GM18502 (cell line): ENCODE measurements around the gene TATDN3.
"Not testable (repeated sequence)": the region's sequence is repeated elsewhere in the genome, so short reads cannot be mapped to it uniquely, and the experiment has no call there.

Experiments used
- ATAC-seq: cut with Tn5 transposase; IDR thresholded peaks from one replicate; pipeline ENCODE4 v1.9.1; 2021; ENCODE audit warnings: mild to moderate bottlenecking; ENCODE audit not compliant: unreplicated experiment, poor library complexity

The TATDN3 gene, protein sequence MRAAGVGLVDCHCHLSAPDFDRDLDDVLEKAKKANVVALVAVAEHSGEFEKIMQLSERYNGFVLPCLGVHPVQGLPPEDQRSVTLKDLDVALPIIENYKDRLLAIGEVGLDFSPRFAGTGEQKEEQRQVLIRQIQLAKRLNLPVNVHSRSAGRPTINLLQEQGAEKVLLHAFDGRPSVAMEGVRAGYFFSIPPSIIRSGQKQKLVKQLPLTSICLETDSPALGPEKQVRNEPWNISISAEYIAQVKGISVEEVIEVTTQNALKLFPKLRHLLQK

DNA sequence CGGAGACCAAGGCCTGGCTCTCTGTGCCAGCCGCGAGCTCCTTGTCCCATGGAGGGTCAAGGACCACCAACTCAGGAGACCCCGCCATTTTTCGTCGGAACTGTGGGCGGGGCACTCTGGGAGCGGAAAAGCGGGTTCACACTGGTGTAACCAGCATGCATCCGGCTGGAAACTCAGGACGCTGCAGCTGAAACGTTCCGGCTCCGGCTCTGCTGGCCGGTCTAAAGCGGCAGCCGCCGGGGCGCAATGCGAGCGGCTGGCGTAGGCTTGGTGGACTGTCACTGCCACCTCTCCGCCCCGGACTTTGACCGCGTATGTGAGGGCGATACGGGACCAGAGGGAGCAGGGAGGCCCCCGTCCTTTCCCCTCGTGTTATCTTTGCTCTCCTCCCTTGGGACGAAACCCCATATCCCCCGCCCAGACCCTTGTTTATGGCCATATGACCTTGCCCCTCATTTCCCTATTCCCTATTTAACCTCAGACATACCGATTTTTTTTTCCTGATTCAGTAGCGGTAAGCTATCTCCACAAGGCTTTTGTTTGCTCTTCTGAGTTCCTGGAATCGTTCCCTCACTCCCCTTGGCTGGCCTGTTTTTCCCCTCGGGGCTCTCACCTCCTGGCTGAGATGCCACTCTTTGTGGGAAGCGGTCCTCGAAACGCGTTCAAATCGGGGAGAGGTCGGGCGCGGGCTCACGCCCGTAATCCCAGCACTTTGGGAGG is at the start of gene TATDN3, which contains the start of gene NSL1:
Gene TATDN3, plus strand, starts transcription at position 219 of the 720 bp plus-strand sequence. Its CDS starts 28 bp downstream, at position 247.
Gene NSL1, minus strand, starts transcription at position 102 of the 720 bp plus-strand sequence. Its CDS starts 14 bp downstream, at position 88.
- ATAC-seq: peak; percentile 64

DNA sequence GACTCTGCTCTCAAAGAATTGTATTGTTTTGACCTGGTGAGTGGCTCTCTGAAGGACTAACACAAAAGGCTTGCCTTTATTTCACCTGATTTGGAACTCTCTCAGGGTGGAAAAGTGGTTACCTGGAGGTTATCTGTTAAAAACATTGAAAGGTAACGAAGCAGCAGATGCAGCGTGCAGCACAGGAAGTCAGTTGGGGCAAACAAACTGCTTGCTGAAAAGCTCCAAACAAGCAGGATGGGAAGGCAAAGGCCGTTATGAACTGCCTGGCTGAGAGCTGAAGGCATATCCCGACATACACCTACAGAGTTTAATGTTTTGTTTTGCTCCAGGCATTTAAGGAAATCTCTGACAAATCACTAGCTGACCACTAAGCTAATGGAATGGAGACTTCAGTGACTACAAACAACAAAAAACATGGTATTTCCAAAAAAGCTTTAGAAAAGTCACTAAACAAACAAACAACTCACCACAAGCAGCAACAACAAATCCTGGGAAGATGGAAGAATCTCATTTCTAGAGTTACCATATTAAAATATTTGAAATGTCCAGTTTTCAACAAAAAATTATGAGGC is 47.7 kb upstream of the TATDN3 start:
- no peak for ATAC-seq

DNA sequence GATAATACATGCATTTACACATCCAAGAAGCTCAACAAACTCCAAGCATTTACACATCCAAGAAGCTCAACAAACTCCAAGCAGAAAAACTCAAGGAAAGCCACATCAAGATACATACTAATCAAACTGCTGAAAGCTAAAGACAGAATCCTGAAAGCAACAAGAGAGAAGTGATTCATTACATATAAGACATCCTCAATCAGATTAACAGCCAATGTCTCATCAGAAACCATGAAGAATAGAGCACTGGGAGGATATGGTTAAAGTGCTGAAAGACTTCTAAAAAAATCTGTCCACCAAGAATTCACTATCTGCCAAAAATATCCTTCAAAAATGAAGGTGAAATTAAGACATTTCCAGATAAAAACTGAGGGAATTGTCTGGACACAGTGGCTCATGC is 46.4 kb upstream of the TATDN3 start:
- no peak for ATAC-seq

DNA sequence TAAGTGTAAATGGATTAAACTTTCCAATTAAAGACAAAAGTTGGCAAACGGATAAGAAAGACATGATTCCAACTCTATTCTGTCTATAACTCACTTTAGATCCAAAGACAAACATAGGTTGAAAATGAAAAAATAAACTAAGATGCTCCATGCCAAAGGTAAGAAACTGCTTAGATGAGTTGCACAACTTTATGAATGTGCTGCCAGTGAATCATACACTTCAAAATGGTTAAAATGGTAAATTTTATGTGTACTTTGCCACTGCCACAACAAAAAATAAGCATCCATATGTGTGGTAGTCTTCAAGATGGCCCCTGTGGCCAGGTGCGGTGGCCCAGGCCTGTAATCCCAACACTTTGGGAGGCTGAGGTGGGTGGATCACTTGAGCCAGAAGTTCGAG is 45.1 kb upstream of the TATDN3 start:
- ATAC-seq: no peak

DNA sequence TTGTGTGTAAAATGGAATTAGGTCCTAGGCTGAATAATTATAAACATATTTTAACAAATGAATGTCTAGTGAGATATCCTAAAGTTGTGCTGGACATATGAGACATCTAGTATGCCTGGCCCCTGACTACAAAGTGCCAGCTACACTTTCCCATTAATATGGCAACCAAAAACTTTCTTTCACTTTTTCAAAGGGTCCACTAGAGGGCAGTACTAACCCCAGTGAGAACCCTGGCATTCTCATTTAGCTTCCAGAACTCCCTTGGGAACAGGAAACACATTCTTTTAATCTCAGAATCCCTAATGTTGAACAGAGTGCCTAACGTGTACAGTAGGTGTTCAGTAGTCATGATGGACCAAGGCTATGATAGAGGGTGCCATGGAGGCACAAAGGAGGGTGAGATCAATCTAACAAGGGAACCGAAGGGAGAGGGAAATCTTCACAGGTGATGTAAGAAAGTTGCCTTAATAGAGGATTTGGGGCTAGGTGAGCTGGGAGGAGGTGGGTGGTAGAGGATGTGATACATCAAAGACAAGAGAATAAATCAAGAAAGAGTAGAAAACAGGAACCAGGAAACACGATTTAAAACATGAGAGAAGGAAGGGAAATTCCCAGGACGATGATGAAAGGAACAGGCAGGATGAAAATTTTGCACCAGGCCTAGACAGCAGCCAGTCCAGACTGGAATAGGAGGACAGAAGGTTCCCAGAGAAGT is 41.7 kb upstream of the TATDN3 start:
- no peak for ATAC-seq

DNA sequence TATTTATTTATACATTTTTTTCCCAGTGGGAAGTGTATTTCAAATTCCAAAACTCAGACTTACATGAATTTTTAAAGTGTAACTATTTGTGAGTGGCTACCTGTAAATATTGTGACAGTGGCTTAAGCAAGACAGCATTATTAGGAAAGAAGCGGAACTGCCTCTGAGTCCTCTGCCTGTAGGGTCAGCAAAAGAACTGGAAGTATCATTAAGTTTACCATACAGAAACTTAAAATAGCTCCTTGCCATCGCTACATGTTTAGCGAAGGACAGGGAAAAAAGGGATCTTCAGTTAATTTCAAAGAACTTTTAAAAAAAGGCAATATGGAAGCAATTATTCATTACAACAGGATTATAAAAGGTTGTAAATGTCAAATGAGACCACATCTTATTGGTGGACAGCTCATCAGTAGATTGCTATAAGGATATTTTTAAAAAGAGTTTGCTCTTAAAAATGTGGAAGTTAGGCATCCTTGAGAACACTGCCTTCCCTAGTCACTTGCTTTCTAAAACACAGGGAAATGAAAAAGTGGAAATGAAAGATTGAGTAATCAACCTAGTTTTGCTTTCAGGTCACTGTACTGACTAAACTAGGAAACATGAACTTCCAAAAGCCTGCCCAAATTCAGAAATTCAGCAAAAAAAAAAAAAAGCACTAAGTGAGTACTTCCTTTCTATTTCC is 39.3 kb upstream of the TATDN3 start:
- ATAC-seq: peak; percentile 38

DNA sequence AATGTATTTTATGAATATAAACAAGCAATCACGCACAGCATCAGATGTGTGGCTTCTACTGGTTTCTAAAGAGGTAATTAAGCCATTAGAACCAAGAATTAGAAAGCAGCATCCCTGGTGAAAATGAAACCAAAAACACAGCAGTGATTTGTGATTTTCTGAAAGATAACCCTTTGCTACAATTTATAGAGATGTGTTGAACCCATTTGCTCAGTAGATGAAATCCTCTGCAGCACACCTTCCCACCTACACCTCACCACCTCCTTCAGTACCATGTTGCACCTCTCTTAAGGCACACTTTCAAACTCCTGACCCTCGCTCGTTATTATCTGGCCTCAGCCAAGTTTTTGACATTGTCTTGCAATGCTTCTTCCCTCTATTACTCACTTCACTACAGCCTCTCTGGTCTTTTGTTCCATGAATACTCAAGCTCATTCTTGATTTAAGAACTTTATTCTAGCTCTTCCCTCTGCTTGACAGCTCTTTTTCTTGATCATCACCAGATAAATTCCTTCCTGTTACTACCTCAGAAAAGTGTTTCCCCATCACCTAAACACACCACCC is 38.7 kb upstream of the TATDN3 start:
- peak; percentile 46 for ATAC-seq

DNA sequence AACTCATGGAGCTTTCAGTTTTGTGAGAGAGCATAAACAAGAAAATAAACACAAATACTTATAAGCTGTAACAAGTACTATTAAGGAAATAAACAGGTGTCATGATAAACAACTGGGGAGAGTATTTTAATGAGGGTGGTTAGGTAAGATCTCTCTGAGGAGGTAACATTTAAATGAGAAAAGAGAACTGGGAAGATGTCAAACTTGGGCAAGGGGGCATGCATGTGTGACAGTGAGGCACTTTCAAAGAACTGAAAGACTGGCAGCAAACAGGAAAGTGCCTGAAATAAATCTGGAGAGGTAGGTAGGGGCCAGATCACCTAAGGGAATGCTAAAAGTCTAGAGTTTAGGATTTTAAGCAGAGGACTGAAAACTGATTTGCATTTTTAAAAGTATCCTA is 37.9 kb upstream of the TATDN3 start:
- no peak for ATAC-seq

DNA sequence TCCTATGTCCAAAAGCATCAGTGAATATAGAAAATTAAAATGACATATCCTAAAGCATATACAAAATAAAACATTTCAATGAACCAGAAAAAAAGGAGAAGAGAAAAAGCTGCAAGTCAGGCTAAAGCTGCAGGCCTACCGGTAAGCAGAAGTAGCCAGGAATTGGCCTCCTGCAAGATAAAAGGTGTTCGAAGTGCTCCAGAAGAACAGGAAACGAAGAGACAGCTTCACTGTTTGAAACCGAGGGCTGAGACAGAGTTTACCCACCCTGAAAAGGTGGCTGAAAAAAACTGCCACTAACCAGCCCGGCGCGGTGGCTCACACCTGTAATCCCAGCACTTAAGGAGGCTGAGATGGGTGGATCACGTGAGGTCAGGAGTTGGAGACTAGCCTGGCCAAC is 37.5 kb upstream of the TATDN3 start:
- no peak for ATAC-seq

DNA sequence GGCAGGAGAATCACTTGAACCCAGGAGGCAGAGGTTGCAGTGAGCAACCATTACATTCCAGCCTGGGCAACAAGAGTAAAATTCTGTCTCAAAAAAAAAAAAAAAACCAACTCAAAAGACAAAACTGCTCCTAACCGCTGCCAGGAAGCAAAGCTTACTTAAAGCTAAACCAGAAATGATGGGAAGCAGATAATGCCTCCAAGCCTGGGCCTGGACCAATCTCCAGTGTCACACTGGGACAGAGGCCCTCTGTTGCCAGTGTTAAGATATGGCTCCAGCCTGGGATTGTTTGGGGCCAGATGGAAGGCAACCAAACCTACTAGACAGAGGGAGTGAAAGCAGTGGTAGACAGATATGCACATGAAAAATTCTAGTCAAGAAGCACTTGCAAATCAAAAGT is 37.0 kb upstream of the TATDN3 start:
- no peak for ATAC-seq

DNA sequence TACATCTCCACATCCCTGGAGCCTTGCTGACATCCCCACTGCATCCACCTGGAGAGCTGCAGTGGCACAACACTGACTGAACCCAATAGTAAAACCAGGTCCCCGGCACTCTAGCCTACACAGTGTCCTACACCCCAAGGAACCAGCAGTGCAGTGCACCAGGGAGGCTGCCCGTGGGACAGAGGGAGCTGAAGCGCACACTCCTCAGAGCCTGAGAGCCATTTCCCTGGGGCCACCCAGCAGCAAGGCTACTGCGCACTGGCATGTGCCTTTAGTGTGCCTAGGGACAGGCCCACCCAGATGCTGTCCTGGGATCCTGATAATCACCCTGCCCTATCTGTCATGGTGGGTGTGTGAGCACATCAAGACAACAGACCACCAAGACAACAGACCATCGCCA is 32.0 kb upstream of the TATDN3 start:
- no peak for ATAC-seq

DNA sequence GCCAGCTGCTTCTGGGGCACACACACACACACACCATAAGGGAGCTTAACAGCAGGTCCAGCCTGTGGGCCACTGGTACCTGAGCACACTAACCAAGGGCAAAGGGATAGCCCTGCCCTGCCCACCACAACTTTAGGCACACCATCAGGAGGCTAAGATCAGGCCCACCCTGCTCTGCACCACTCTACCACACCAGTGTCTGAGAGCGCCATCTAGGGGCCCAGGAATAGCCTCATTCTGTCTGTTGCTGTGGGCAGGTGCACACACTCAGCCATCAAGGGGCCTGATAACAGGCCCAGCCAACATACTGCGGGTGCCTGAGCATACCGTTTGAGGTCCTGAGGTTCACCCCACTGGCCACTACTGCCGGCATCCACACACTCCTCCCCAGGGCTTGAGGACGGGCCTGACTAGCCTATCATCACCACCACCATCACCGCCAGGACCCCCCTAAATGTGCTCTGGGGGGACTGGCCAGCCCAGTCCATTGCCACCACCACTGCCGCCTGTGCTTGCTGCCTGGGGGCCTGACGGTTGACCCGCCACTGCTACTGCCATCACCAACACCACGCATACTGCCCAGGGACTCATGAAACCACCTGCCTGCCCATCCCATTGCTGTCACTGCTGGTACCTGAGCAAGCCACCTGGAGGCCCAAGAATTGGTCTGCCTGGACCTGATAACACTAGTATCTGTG is 31.4 kb upstream of the TATDN3 start:
- peak; percentile 75 for ATAC-seq

DNA sequence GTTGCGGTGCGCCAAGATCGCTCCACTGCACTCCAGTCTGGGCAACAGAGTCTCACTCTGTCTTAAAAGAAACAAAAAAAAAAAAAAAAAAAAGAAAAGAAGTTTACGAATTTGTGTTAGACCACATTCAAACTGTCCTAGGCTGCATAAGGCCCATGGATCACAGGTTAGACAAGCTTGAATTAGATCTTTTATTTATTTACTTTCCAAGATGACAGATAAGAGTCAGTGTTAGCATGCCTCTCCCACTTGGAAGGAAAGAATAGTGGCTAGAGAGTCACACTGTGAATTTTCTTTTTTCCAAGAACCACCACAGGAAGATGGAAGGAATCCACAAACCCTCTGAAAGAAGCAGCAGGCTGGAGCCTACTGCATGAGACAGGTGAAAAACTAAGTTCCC is 29.5 kb upstream of the TATDN3 start:
- ATAC-seq: no peak

DNA sequence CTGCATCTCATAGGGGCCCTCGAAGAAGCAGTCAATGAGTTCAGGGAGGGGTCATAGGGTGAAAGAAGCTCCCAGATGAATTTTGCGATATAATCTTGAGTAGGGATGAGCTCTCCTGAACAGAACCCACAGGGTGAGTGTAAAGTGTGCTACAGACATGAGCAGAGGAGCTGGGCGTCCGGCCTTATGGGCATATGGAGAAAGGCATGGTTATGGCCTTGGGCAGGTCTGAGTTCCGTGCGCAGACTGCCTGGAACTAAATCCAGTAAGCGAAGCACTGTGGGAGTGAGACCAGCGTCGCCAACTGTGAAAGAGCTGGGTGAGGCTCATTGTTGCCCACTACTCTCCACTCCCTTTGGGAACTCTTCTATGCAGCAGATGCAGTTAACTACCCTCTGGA is 28.9 kb upstream of the TATDN3 start:
- ATAC-seq: no peak

DNA sequence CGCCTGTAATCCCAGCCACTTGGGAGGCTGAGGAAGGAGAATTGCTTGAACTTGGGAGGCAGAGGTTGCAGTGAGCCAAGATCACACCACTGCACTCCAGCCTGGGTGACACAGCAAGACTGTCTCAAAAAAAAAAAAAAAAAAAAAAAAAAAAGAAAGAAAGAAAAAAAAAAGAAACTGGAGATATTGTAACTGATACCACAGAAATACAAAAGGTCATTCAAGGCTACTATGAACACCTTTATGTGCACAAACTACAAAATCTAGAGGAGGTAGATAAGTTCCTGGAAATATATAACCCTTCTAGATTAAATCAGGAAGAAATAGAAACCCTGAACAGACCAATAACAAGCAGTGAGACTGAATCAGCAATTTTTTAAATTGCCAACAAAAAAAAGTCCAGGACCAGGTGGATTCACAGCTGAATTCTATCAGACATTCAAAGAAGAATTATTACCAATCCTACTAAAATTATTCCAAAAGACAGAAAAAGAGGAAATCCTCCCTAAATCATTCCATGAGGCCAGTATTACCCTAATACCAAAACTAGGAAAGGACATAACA is 26.9 kb upstream of the TATDN3 start:
- not testable (repeated sequence) for ATAC-seq

DNA sequence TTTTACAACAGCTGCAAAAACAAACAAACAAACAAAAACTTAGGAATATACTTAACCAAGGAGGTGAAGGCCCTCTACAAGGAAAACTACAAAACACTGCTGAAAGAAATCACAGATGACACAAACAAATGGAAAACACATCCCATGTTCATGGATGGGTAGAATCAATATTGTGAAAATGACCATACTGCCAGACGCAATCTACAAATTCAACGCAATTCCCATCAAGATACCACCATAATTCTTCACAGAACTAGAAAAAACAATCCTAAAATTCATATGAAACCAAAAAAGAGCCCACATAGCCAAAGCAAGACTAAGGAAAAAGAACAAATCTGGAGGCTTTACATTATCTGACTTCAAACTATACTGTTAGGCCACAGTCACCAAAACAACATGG is 24.9 kb upstream of the TATDN3 start:
- not testable (repeated sequence) for ATAC-seq

DNA sequence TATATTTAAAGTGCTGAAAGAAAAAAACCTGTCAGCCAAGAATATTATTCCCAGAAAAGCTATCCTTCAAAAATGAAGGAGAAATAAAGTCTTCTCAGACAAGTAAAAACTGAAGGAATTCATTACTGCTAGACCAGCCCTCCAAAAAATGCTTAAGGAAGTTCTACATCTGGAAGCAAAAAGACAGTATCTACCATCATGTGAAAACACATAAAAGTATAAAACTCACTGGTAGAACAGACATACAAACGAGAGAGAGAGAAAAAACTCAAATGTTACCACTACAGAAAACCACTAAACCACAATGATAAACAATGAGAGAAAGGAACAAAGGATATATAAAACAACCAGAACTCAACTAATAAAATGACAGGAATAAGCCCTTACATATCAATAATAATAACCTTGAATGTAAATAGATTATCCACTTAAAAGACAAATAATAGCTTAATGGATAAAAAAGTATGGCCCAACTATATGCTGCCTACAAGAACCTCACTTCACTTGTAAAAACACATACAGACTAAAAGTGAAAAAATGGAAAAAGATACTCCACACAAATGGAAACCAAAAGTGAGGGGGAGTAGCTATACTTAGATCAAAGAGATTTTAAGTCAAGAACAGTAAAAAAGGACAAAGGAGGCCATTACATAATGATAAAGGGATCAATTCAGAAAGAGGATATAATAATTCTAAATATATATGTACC is 22.1 kb upstream of the TATDN3 start:
- ATAC-seq: peak; percentile 46

DNA sequence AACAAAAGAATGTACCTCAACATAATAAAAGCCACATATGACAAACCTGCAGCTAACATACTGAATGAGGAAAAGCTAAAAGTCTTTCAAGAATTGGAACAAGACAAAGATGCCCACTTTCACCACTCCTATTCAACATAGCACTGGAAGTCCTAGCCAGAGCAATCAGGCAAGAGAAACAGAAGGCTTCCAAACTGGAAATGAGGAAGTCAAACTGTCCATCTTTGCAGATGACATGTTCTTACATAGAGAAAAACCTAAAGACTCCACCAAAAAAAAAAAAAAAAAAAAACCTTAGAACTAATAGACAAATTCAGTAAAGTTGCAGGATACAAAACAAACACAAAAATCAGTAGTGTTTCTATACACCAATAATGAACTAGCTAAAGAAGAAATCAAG is 20.4 kb upstream of the TATDN3 start:
- no peak for ATAC-seq
